Heart right ventricle (tissue), 16 donors: ENCODE measurements around the gene PLTP. TPM values are rescaled to one million over a fixed set of nuclear protein-coding genes. Genes with fewer than 3 reads are reported as not detected.
A peak's percentile ranks its signal among the peaks of the same experiment; 100 is the strongest.

Experiments
- ATAC-seq, 8 donors: fragments of 200-7000 bp; cut with Tn5 transposase; one replicate each; pipeline ENCODE4 v1.9.1; 2020; ENCODE audit warnings: mild to moderate bottlenecking in 8 of 8, moderate library complexity in 8 of 8, moderate number of reproducible peaks in 1 of 8
- DNase-seq, 2 donors: peaks; one replicate each; pipeline ENCODE4 v3.0.0-alpha.2; 2020
- H3K27ac ChIP-seq, 10 donors: fragments of 200-600 bp; sonication (generic) in 2 of 10; one replicate each; pipeline versions ENCODE4 v1.5.0 to v1.8.0; 2020 to 2022; ENCODE audit warnings: mild to moderate bottlenecking in 3 of 10
- H3K27me3 ChIP-seq, 7 donors: fragments of 200-600 bp; one replicate each; pipeline ENCODE4 v1.8.0; 2021 to 2022; ENCODE audit warnings: mild to moderate bottlenecking in 2 of 7
- H3K36me3 ChIP-seq, 9 donors: fragments of 200-600 bp; sonication (generic) in 1 of 9; one replicate each; pipeline versions ENCODE4 v1.5.0 to v1.8.0; 2020 to 2022; ENCODE audit warnings: mild to moderate bottlenecking in 2 of 9
- H3K4me1 ChIP-seq, 9 donors: fragments of 200-600 bp; sonication (generic) in 1 of 9; one replicate each; pipeline versions ENCODE4 v1.5.0 to v1.8.0; 2020 to 2022; ENCODE audit warnings: mild to moderate bottlenecking in 4 of 9
- H3K4me3 ChIP-seq, 10 donors: fragments of 200-600 bp; sonication (generic) in 2 of 10; one replicate each; pipeline versions ENCODE4 v1.5.0 to v1.8.0; 2020 to 2022; ENCODE audit warnings: mild to moderate bottlenecking in 7 of 10, moderate library complexity in 2 of 10
- H3K9me3 ChIP-seq, 11 donors: fragments of 200-600 bp in 10 of 11; sonication (generic) in 2 of 11; one replicate each; pipeline versions ENCODE4 v1.5.0 to v1.8.0; 2013 to 2022; ENCODE audit warnings: mild to moderate bottlenecking in 2 of 11, control low read depth in 1 of 11, moderate library complexity in 1 of 11
- WGBS, 2 donors: extraction: QIAGEN DNeasy Blood & Tissue Kit; methylation state at CpG; one replicate each; pipeline ENCODE4 v1.1.7; 2013; ENCODE audit warnings: inconsistent platforms in 1 of 2; 5-methylcytosine and 5-hydroxymethylcytosine counted together
- intact Hi-C, 10 donors: fragments of 100-400 bp; cut with DNase I; formaldehyde crosslinking; loops; one replicate each; pipeline versions ENCODE4 v1.11.1 to v1.14.2; 2022
- polyA plus RNA-seq, 2 donors: library from polyadenylated mRNA; stranded (reverse); fragments of 200-250 nt; gene quantifications; one replicate each; pipeline ENCODE4 v1.2.3, GENCODE V29; 2013
- total RNA-seq, 10 donors: library from RNA; stranded (reverse); fragmentation: NEBNext Ultra II Directional in 3 of 10; extraction: Animal tissue kit (Norgen Biotek cat#: 25700) in 3 of 10; gene quantifications; one replicate each; pipeline versions ENCODE4 v1.2.1 to v1.2.4, GENCODE V29; 2021 to 2023
- TF ChIP-seq, protein P1 (sequence below), 9 donors: fragments of 200-600 bp; sonication (generic) in 2 of 9; IDR thresholded peaks; one replicate each; pipeline versions ENCODE4 v1.5.0 to v1.8.0; 2021 to 2022; ENCODE audit warnings: antibody characterized with exemption in 9 of 9, mild to moderate bottlenecking in 5 of 9, moderate library complexity in 1 of 9
- donor health status: Arrhythmogenic right ventricular cardiomyopathy.
- donor health status: ischemic (EF 13 %, LVEDD 7.1; RV severe dilation, severe dysfunction).
- donor health status: healthy with polysubstance abuse.
- donor health status: DM: no; HTN: yes; CAD: no.
- donor health status: DM: no; HTN: no; CAD: no.
- donor health status: ischemic (EF 25% LVEDD 6.9; RV normal size, moderate dysfunction).
- donor health status: ischemic (EF 25% LVEDD 5.7; RV mildly dilated, moderate dysfunction).
- donor health status: healthy.
- donor health status: DM: yes; HTN: yes; CAD: no.
- donor health status: Ischemic cardiomyopathy.
- donor health status: ischemic (EF 35%, LVEDD 5.7; RV mildly dilated, moderate dysfunction).
- donor health status: nonischemic (EF 11% LVEDD 7.7; RV severe dilation, severe dysfunction).
- donor health status: DM: yes; HTN: yes; CAD: no.
- donor health status: PGD.
- donor health status: ischemic (EF 29% LVEDD 5.4; RV normal size, mild dysfunction).
- donor health status: nonischemic (EF 23%, LVEDD 6.1; RV moderate dilation, normal function).

The PLTP gene
- total and polyA plus RNA-seq, 12 donors = 10.7 to 230 (median 40.4) TPM

DNA sequence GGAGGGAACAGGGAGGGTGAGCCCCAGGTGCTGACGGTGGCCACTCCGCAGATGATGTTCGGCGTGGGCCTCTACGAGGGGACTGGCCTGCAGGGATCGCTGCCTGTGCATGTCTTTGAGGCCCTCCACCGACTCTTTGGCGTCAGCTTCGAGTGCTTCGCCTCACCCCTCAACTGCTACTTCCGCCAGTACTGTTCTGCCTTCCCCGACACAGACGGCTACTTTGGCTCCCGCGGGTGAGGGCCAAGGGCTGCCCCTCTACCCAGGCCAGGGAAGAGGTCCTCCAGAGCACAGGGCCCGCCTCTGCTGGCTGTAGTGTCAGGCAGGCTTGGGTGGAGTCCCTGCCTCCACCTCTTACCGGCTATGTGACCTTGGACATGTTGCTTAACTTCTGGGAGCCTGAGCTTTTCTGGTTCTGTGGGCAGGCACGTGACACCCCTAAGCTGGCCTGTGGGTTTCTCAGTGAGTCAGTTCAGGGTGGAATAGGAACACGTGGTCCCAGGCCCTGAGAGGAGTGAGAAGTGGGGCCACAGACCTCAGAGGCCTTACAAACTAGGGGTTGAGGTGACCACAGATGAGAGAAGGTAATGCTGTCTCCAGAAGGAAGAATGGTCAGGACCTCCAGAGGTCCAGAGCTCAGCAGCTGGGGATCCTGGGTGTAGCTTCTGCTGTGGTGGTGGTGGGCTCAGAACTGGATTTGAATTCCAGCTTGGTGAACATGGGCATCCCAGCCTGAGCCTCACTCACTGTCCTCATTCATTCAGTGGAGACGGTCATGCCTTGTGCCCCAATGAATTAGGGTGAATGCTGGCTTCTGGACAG lies 34.4 kb upstream of the PLTP start:
- Histone ChIP-seq H3K4me3 (no peak overlapping the region), H3K27me3 (no peaks in the 10 kb centered on the region), H3K27ac (peak overlapping the region in 2 of 10 donors; percentile 19 to 70), H3K36me3 (peaks cover 0 to 100% (median 75%) of the 10 kb centered on the region in 9 donors), H3K4me1 (peaks cover 0 to 38% (median 0%) of the 10 kb centered on the region in 9 donors), H3K9me3 (no peaks in the 10 kb centered on the region)
- WGBS, 2 donors = 82 to 89% methylated on average over 20 of the region's 20 CpGs
- TF ChIP-seq, protein P1, sequence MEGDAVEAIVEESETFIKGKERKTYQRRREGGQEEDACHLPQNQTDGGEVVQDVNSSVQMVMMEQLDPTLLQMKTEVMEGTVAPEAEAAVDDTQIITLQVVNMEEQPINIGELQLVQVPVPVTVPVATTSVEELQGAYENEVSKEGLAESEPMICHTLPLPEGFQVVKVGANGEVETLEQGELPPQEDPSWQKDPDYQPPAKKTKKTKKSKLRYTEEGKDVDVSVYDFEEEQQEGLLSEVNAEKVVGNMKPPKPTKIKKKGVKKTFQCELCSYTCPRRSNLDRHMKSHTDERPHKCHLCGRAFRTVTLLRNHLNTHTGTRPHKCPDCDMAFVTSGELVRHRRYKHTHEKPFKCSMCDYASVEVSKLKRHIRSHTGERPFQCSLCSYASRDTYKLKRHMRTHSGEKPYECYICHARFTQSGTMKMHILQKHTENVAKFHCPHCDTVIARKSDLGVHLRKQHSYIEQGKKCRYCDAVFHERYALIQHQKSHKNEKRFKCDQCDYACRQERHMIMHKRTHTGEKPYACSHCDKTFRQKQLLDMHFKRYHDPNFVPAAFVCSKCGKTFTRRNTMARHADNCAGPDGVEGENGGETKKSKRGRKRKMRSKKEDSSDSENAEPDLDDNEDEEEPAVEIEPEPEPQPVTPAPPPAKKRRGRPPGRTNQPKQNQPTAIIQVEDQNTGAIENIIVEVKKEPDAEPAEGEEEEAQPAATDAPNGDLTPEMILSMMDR (IDR thresholded peaks at IDR 0.05) = no peak
- no peak for DNase-seq
- peak in 7 of 8 donors; percentile 6 to 66 (median 18) for ATAC-seq
- intact Hi-C loops = loop anchor here in 1 of 10 donors (10.0 kb wide), 1 partner anchor 62 kb away; the partner anchor contains the start of genes SPATA25 and ZSWIM1

DNA sequence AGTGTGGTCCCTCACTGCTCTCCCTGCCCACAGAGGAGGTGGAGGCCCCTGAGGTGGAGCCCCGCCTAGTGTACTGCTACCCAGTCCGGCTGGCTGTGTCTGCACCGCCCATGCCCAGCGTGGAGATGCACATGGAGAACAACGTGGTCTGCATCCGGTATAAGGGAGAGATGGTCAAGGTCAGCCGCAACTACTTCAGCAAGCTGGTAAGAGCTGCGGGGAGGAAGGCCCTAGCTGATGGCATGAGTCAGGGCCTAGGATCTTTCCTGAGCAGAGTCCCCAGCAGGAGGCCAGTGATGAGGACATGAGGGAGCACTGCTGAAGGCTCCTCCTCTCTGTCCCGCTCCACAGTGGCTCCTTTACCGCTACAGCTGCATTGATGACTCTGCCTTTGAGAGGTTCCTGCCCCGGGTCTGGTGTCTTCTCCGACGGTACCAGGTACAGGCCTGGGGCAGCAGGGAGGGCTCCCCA lies 33.8 kb upstream of the PLTP start:
- ATAC-seq (peak in 1 of 8 donors; percentile 0), DNase-seq (no peak)
- H3K27ac ChIP-seq = peak overlapping the region in 2 of 10 donors; percentile 19 to 70
- peaks cover 0 to 100% (median 77%) of the 10 kb centered on the region in 9 donors for H3K36me3 ChIP-seq
- intact Hi-C loops = loop anchor here in 1 of 10 donors (10.0 kb wide), 1 partner anchor 61 kb away; the partner anchor contains the start of genes SPATA25 and ZSWIM1
- WGBS, 2 donors = 85 to 91% methylated on average over 13 of the region's 13 CpGs
- TF ChIP-seq, protein P1 (IDR thresholded peaks at IDR 0.05) = no peak
- H3K9me3 ChIP-seq = no peaks in the 10 kb centered on the region
- H3K4me1 ChIP-seq = peaks cover 0 to 38% (median 0%) of the 10 kb centered on the region in 9 donors
- no peaks in the 10 kb centered on the region for H3K27me3 ChIP-seq
- H3K4me3 ChIP-seq = no peak overlapping the region

DNA sequence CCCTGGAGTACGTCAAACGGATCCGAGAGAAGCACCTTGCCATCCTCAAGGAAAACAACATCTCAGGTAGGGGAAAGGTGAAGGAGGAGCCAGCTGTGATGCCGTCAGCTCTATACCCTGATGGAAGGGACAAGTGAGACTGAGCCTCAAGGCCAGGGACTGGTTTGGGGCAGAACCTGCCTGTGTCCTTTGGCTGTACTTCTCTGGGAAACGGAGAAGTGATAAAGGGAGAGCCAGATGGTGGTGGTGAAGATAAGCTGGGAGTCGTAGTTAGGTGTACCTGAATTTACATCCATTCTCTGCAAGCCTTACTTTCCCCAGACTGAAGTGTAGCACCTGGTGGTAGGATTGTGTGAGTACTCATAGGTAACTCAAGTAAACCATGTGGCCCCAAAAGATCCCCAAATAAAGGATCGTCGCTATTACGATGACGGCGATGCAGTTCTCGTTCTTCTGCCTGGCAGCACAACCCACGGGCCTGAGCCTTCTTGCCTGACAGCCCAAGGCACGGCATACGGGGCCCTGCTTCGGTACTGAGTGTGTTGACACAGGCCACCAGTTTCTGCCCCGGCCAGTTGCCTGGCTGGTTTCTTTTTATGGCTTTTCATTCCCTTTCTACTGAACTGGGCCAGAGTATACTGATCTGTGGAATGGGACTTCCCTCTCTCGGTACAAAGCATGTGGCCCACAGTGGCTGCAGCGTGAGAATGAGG lies 33.2 kb upstream of the PLTP start:
- 85 to 90% methylated on average over 19 of the region's 19 CpGs for WGBS, 2 donors
- Histone ChIP-seq H3K9me3 (no peaks in the 10 kb centered on the region), H3K36me3 (peaks cover 0 to 100% (median 80%) of the 10 kb centered on the region in 9 donors), H3K4me3 (no peak overlapping the region), H3K27ac (peak overlapping the region in 1 of 10 donors; percentile 70), H3K4me1 (peaks cover 0 to 38% (median 0%) of the 10 kb centered on the region in 9 donors), H3K27me3 (no peaks in the 10 kb centered on the region)
- DNase-seq (no peak), ATAC-seq (no peak)
- TF ChIP-seq, protein P1 (IDR thresholded peaks at IDR 0.05) = no peak
- intact Hi-C loops = loop anchor here in 1 of 10 donors (10.0 kb wide), 1 partner anchor 60 kb away; the partner anchor contains the start of genes SPATA25 and ZSWIM1
